ELR (cell line): Measurements from ENCODE around the gene TRAPPC12.
"Not testable (repeated sequence)": the region's sequence is repeated elsewhere in the genome, so short reads cannot be mapped to it uniquely, and the experiment has no call there.

ENCODE experiments used
- DNase-seq: peaks from one replicate; pipeline ENCODE4 v3.0.0-alpha.2; 2015; ENCODE audit warnings: low read depth

The TRAPPC12 gene

DNA sequence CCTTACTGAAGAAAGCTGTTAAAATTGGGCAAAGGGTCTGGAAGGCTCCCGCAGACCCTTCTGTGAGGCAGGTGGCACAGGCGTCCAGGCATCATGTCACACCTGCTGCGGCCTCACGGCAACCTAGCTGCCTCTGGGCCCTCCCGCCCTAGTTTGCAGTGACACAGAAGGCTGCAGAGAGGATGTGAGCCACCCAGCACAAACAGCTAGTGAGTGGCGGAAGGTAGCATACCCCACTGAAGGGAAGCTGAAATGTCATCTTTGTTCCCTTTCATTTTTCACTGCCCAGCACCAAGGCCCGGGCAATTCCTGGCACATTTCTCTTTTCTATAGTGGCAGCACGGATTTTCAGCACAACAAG, 53.8 kb downstream of the TRAPPC12 start:
- DNase-seq = no peak

DNA sequence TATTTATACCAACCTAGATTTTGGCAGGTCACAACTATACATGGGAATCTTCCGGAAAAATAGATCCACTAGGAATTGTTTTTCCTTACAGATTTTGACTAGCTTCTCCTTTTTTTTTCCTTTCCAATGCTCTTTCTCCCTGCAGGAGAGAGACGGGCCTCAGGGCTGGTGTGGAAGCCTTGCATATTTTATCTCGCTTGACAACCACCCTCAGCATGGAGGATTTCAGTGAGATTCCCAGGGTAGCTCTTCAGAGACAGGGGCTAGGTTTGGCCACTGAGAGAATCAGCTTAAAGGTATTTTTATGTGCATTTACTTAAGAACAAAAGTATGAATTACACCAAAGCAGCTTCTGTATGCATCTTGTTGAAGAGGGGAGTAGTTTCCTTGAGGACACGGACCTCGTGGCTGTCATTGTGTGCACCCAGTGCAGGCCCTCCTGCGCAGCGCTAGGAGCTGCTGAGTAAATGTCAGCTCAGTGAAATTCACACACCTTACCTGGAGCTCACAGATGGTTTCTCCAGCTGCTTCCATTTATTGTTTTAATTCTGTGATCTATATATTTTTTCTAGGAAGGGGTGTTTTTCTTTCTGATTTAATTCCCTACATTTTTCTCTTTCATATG, 54.4 kb downstream of the TRAPPC12 start:
- no peak for DNase-seq

GRCh38 chr2:3434654-3435053, 55.2 kb downstream of the TRAPPC12 start:
- no peak for DNase-seq

DNA sequence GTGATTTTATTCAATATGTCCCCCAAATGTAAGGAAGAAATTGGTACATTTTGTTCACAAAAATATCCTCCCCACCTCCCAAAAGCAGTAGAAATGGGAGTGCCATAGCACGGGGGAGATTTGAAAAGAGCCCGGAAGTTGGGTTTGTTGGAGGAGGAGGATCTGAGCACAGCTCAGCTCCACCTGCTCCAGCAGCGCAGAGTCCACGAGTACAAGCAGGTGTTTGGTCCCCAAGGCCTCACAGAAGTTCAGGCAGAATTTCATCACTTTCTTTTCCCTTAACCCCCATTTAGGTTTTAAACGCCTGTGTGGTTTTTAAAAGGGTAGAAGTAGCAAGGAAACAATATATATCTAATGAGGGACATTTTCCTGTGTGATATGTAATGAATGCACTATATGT, 56.0 kb downstream of the TRAPPC12 start:
- DNase-seq = no peak

DNA sequence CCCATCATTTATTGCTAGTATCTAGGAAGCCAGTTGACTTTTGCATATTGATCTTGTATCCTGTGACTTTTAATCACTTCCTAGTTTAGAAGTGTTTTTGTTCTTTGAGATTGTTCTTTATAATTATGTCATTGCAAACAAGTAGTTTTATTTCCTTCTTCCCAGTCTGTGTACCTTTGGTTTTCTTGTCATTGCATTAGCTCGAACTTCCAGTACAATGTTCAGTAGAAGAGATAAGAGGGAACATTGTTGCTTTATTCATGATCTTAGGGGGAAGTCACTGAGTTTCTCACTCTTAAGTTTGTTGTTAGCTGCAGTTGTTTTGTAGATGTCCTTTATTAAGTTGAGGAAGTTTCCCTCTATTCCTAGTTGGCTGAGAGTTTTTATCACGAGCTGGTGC, 61.0 kb downstream of the TRAPPC12 start:
- DNase-seq = no peak

DNA sequence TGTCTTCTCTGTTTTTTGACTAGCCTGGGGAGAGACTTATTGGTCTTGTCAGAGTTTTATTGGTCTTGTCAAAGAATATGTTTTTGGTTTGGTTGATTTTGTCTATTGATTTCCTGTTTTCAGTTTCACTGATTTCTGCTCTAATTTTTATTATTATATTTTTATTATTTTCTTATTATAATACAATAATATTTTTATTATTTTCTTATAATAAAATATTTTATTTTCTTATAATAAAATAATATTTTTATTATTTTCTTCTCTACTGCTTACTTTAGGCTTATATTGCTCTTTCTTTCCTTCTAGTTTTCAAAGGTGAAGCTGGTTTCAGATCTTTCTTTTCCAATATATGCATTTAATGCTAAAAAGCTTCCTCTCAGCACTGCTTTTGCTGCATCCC, 62.0 kb downstream of the TRAPPC12 start:
- no peak for DNase-seq

- no peak for DNase-seq
Measured at GRCh38 chr2:3442185-3442584, 62.7 kb downstream of the TRAPPC12 start.

GRCh38 chr2:3443083-3443482, 63.6 kb downstream of the TRAPPC12 start:
- DNase-seq = no peak

- no peak for DNase-seq
Measured at GRCh38 chr2:3443506-3444084, 64.1 kb downstream of the TRAPPC12 start.

DNA sequence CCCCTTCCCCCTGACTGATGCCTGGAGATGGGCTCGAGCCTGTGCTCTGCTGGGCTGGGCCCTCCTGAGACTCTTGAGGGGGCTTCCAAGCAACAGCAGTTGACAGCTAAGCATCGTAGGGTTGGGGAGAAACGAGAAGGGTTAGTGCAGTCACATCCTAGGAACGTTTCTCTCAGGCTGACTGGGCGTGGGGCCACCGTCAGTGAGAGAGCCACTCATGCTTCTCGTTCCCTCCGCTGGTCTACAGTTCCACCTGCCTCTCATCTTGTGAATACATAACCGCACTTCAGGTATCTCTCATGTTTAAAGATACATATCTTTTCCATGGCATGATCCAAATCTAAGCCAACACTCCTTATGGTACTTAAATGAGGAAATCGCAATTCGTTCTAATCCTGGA, 66.4 kb downstream of the TRAPPC12 start:
- no peak for DNase-seq

GRCh38 chr2:3446381-3446780, 66.9 kb downstream of the TRAPPC12 start:
- DNase-seq = no peak

DNA sequence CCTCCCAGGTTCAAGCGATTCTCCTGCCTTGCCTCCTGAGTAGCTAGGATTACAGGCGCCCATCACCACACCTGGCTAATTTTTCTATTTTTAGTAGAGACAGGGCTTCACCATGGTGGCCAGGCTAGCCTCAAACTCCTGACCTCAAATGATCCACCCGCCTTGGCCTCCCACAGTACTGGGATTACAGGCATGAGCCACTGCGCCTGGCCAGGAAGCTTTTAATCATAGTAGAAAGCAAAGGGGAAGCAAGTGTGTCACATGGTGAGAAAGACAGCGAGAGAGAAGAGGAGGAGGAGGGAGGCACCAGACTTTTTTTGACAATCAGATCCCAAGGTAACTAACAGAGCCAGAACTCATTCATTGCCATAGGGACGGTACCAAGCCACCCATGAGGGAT, 67.7 kb downstream of the TRAPPC12 start:
- not testable (repeated sequence) for DNase-seq

DNA sequence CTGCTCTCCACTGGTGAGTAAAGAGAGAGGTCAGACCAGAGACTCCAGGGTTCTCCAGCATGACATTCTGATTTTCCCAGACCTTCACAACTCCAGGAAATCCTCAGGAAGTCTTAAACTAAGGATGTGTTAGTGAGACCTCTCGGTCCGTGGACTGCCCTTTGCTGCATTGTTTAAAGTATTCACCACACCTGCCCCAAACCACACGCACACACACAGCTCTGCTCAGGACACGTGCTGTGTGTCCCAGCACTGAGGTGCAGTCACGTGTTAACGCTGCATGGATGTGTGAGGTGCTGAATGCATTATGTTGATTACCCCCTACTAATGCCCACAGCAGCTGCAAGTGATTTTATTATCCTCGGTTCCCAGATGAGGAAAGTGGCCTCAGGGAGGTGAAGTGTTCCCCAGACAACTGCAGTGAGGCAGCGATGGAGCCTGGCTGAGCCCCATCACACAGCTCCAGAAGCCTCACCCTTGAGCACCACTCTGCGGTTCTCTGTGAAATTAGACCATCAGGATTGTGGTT, 68.4 kb downstream of the TRAPPC12 start:
- DNase-seq = no peak

- DNase-seq = not testable (repeated sequence)
Measured at GRCh38 chr2:3448441-3448911, 69.0 kb downstream of the TRAPPC12 start.

GRCh38 chr2:3449086-3449485, 69.6 kb downstream of the TRAPPC12 start:
- DNase-seq = no peak

GRCh38 chr2:3449936-3450335, 70.4 kb downstream of the TRAPPC12 start:
- no peak for DNase-seq

DNA sequence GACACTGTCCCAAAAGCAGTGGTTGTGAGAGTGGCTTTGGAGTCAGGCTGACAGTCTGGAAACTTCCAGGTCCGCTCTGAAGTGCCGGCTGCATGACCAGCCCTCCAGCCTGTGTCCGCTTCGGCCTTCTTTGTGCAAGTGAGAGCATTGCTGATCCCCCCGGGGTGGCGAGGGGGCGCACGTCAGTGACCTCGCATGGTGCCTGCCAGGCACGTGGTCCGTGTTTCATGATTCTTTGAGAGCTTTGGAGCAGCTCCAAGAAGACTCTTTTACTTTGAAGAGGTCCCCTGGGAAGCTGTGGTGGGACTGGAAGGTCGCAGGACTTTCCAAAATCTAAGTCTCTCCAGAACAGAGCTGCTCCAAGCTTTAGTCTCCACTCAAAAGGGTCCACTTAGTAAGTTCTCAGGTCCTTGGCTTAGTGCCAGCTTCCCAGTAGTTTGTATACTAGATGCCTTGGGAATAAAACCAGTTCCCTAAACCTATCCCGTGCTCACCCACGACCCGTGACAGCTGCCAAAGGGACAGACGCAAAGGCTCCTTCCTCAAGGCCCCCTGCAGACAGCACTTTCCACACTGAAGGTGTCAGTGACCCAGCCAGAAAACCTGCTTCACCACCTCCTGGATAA, 71.0 kb downstream of the TRAPPC12 start:
- no peak for DNase-seq

GRCh38 chr2:3451169-3451568, 71.7 kb downstream of the TRAPPC12 start:
- no peak for DNase-seq

DNA sequence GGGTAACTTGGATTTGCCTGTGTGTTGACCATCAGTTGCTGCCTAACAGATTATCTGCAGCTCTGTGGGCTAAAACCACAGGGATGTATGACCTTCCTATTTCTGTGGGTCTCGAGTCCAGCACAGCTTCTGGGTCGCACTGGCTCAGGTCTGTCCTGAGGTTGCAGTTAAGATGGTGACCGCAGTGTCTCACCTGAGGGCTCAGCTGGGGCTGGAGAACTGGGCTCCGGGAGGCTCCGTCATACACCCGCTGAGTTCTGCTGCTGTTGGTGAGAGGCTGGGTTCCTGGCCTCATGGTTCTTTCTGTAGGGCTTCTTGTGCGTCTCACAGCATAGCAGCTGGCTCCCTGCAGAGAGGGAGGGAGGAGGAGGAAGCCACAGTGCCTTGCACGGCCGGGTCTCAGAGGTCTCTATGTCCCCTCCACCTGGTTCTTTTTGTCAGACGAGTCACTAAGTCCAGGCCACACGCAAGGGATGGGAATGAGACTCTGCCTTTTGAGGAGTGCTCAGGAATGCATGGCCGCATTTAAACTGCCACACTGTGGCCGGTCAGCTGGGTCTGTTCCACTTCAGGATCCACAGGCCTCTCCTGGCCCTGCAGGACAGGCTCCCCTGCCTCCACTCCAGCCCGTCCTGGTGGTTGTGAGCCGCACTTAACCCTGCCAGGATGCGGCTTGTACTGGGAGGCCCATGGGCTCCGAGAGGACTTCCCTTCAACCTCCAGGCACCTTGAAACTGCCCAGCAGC, 72.6 kb downstream of the TRAPPC12 start:
- no peak for DNase-seq

DNA sequence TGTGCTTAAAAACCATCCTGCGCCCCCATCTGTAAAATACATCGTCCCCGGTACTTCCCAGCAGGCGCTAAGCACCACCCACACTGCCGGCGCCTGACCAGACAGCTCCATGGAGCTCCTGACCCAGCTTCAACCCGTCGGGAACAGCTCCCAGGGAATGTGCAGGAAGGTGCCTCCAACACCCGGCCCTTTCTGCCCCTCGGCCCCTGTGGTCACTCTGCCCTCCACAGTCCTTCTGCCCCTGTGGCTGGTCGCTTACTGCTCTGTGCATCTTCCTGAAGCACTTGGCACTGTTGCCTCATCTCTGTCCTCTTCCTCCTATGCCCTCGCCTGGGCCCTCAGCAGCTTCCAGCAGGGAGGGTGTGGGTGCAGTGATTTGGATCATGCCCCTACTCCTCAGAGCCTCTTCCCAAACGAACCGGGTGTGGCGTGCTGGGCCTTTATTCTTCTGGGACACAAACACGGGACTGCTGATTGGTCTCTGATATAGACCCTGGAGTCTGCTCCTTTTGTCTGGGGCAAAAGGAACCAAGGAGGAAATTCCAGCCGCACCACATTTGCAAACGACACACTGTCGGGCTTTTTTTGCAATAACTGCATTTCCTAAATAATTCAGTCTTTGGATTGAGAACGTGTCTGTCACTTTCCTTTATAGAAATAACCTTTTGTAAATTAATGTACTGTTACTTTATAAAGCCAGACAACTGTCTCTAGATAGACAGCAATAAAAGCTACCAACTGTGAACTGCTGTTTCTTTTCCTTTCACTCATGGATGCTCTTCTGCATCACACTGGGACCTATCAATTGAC, 73.9 kb downstream of the TRAPPC12 start:
- DNase-seq = no peak

DNA sequence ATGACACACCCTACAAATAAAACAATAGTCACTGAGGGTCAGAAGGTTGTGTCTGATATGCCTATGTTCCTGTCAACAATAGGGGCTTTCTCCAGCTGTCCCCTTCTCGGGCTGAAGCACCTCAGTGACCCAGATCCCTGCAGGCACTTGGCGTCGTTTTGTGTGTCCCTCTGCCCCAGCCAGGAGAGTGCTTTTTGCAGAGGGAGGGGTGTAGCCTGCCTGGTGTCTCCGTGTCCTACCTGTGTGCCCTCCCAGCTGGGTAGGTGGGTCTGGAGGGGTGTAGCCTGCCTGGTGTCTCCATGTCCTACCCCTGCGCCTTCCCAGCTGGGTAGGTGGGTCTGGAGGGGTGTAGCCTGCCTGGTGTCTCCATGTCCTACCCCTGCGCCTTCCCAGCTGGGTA, 74.5 kb downstream of the TRAPPC12 start:
- not testable (repeated sequence) for DNase-seq

DNA sequence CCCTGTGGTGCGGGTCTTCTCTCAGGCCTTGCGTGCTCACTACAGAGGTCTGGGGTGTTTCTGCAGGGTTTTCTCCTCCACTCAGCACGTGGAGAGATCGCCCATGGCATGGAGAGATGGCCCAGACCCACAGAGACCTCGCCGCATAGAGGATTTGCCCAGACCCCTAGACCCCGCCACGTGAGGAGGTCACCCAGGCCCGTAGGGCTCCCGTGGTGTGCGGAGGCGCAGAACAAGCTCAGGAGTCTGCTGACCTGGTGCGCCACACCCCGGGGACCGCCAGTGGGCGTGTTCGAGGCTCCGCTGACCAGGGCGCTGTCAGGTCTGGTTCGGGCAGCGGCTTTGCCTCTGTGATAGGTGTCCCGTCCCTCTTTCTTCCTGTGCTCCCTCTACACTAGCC, 75.3 kb downstream of the TRAPPC12 start:
- DNase-seq = no peak
